Natural killer cell (primary cell): ENCODE data around the gene CDK7. TPM values are rescaled to one million over a fixed set of nuclear protein-coding genes. Genes with fewer than 3 reads are reported as not detected.

Experiments
- ATAC-seq, 3 donors: fragments of 150-1000 bp in 2 of 3; fragments of 200-7000 bp in 1 of 3; cut with Tn5 transposase; 1 replicate in 1 of 3; 2 replicates in 2 of 3; pipeline ENCODE4 v1.10.0; 2021; ENCODE audit warnings: mild to moderate bottlenecking in 2 of 3, moderate library complexity in 2 of 3
- DNase-seq, 2 donors: peaks; one replicate each; pipeline versions ENCODE4 v3.0.0 to v3.0.0-alpha.2; 2013 to 2021; ENCODE audit warnings: mixed read lengths in 1 of 2
- H3K27ac ChIP-seq: one replicate; pipeline ENCODE4 v1.5.1; 2013; ENCODE audit warnings: mild to moderate bottlenecking, low read length
- H3K27me3 ChIP-seq: one replicate; pipeline ENCODE4 v1.6.1; 2013; ENCODE audit warnings: low read length; ENCODE audit not compliant: control insufficient read depth, insufficient read depth
- H3K36me3 ChIP-seq: one replicate; pipeline ENCODE4 v1.6.1; 2013; ENCODE audit warnings: low read length; ENCODE audit not compliant: control insufficient read depth, insufficient read depth
- H3K4me1 ChIP-seq: one replicate; pipeline ENCODE4 v1.6.1; 2013; ENCODE audit warnings: low read length; ENCODE audit not compliant: control insufficient read depth, insufficient read depth
- H3K4me3 ChIP-seq: one replicate; pipeline ENCODE4 v1.5.1; 2013; ENCODE audit warnings: low read length
- H3K9me3 ChIP-seq: one replicate; pipeline ENCODE4 v1.6.1; 2013; ENCODE audit warnings: low read length; ENCODE audit not compliant: control insufficient read depth, insufficient read depth
- H3K27ac Mint-ChIP-seq, 2 donors: one replicate each; pipeline ENCODE4 v1.8.0; 2022; ENCODE audit warnings: mild to moderate bottlenecking in 2 of 2, mixed read lengths in 2 of 2, moderate library complexity in 1 of 2
- H3K27me3 Mint-ChIP-seq, 2 donors: one replicate each; pipeline ENCODE4 v1.8.0; 2022; ENCODE audit warnings: low read depth in 2 of 2, mixed read lengths in 2 of 2
- H3K36me3 Mint-ChIP-seq: one replicate; pipeline ENCODE4 v1.8.0; 2022; ENCODE audit warnings: mixed read lengths
- H3K4me1 Mint-ChIP-seq, 2 donors: one replicate each; pipeline ENCODE4 v1.8.0; 2022; ENCODE audit warnings: mixed read lengths in 2 of 2
- H3K4me3 Mint-ChIP-seq: one replicate; pipeline ENCODE4 v1.8.0; 2022; ENCODE audit warnings: mild to moderate bottlenecking, moderate library complexity, mixed read lengths
- H3K9me3 Mint-ChIP-seq, 2 donors: one replicate each; pipeline ENCODE4 v1.8.0; 2022; ENCODE audit warnings: mixed read lengths in 2 of 2
- WGBS: methylation state at CpG from one replicate; pipeline ENCODE4 v1.1.7; 2013; ENCODE audit warnings: missing lambda C conversion rate; ENCODE audit not compliant: insufficient coverage; 5-methylcytosine and 5-hydroxymethylcytosine counted together
- intact Hi-C: fragments of 100-400 bp; cut with micrococcal nuclease; formaldehyde crosslinking; loops from one replicate; pipeline ENCODE4 v1.14.2; 2022
- total RNA-seq, 4 donors: library from RNA; stranded (reverse); fragments of 120-200 nt in 1 of 4; gene quantifications; one replicate each; pipeline versions ENCODE4 v1.2.3 to v1.2.4, GENCODE V29; 2013 to 2022
- TF ChIP-seq, protein P1 (sequence below): fragments of 200-600 bp; IDR thresholded peaks from one replicate; pipeline ENCODE4 v1.8.0; 2022; ENCODE audit warnings: antibody characterized with exemption

The CDK7 gene
- total RNA-seq, 3 donors from 2014 or later (not counting 1 experiment from before 2014, with no cell fraction given): 30.6 to 39.5 (median 30.8) TPM

DNA sequence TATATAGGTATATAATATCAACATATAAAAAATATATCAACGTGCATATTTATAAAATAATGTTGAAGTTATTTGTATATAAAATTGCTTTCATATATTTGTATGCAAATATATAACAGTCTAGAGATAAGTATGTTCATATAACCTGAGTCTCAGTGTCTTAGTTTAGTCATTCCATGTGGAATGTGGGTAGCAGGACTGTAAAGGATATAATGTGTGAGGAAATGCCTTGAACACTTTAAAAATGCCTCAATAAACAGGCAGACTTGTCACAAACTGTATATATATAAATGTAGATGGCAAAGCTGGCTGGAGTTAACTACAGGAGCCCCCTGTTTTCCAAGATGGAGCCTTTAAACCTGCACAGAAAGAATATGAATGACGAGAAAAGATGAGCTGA lies 49.5 kb downstream of the CDK7 start:
- no peak overlapping the region for H3K4me3 ChIP-seq
- no peak for DNase-seq
- no peak for ATAC-seq
- no peaks in the 10 kb centered on the region for H3K4me1 ChIP-seq
- H3K36me3 ChIP-seq: peaks cover 14% of the 10 kb centered on the region
- H3K4me3 Mint-ChIP-seq: no peak overlapping the region
- H3K27ac Mint-ChIP-seq: no peak overlapping the region
- no peaks in the 10 kb centered on the region for H3K9me3 Mint-ChIP-seq
- 100% methylated on average over 1 of the region's 2 CpGs for WGBS
- intact Hi-C loops: no loop called here
- TF ChIP-seq, protein P1, sequence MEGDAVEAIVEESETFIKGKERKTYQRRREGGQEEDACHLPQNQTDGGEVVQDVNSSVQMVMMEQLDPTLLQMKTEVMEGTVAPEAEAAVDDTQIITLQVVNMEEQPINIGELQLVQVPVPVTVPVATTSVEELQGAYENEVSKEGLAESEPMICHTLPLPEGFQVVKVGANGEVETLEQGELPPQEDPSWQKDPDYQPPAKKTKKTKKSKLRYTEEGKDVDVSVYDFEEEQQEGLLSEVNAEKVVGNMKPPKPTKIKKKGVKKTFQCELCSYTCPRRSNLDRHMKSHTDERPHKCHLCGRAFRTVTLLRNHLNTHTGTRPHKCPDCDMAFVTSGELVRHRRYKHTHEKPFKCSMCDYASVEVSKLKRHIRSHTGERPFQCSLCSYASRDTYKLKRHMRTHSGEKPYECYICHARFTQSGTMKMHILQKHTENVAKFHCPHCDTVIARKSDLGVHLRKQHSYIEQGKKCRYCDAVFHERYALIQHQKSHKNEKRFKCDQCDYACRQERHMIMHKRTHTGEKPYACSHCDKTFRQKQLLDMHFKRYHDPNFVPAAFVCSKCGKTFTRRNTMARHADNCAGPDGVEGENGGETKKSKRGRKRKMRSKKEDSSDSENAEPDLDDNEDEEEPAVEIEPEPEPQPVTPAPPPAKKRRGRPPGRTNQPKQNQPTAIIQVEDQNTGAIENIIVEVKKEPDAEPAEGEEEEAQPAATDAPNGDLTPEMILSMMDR: no peak
- H3K27ac ChIP-seq: no peak overlapping the region
- H3K9me3 ChIP-seq: no peaks in the 10 kb centered on the region
- H3K27me3 Mint-ChIP-seq: no peaks in the 10 kb centered on the region
- no peaks in the 10 kb centered on the region for H3K4me1 Mint-ChIP-seq
- no peaks in the 10 kb centered on the region for H3K27me3 ChIP-seq
- no peaks in the 10 kb centered on the region for H3K36me3 Mint-ChIP-seq

DNA sequence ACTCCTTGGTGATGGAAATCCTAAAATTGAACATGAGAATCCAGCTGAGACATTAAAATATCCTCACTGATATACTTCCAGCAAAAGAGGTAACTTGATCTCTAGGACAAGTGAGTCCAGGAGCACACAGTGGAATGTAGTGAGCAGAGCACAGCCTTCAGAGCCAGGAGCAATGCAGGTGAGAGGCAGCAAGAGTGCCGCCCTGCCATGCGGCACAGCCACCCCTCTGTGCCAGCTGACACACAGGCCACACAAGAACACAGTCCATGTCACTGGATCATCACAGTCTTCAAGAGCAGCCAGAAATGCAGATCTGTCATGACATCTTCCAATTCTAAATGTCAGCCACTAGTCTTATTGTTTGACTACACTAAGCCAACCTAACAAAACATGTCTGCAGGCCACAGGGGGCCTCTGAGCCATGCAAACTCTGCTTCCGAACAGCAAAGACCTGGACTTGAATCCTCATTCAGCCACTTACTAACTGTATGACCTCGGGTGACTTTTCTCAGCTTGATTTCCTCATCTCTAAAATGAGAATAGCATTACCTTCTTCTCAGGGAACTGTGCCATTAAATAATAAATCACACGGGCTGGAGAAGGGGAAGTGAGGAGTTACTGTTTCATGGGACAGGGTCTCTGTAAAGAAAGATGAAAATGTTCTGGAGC lies 50.9 kb downstream of the CDK7 start:
- TF ChIP-seq, protein P1: no peak
- Histone ChIP-seq H3K27ac (no peak overlapping the region), H3K36me3 (peaks cover 6% of the 10 kb centered on the region), H3K4me3 (no peak overlapping the region), H3K27me3 (no peaks in the 10 kb centered on the region), H3K4me1 (no peaks in the 10 kb centered on the region), H3K9me3 (no peaks in the 10 kb centered on the region)
- intact Hi-C loops: no loop called here
- H3K27me3 Mint-ChIP-seq: no peaks in the 10 kb centered on the region
- H3K36me3 Mint-ChIP-seq: no peaks in the 10 kb centered on the region
- WGBS: 75% methylated on average over 4 of the region's 5 CpGs
- H3K27ac Mint-ChIP-seq: no peak overlapping the region
- no peaks in the 10 kb centered on the region for H3K4me1 Mint-ChIP-seq
- no peak overlapping the region for H3K4me3 Mint-ChIP-seq
- no peak for DNase-seq
- no peaks in the 10 kb centered on the region for H3K9me3 Mint-ChIP-seq
- ATAC-seq: no peak

DNA sequence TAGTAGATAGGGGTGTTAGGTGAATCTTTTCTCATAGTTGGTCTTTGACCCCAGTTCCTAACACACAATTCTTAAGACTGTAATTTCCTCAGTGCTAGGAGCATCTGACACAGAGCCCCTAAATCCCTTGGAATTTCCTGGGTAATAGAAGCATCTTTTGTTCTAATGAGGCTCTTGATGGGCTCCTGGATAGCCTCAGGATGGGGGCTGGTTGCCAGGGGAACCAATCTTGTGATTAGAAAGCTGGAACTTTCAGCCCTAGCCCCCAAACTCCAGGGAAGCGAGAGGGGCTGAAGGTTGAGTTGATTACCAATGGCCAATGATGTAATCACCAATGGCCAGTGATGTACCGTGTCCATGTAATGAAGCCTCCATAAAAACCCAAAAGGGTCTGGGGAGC lies 53.4 kb downstream of the CDK7 start:
- no peak for ATAC-seq
- 77% methylated on average over 2 of the region's 2 CpGs for WGBS
- no peaks in the 10 kb centered on the region for H3K4me1 Mint-ChIP-seq
- H3K9me3 Mint-ChIP-seq: no peaks in the 10 kb centered on the region
- H3K9me3 ChIP-seq: no peaks in the 10 kb centered on the region
- no peaks in the 10 kb centered on the region for H3K27me3 Mint-ChIP-seq
- intact Hi-C loops: no loop called here
- H3K36me3 ChIP-seq: peaks cover 2% of the 10 kb centered on the region
- no peak overlapping the region for H3K27ac ChIP-seq
- H3K4me1 ChIP-seq: no peaks in the 10 kb centered on the region
- no peak overlapping the region for H3K27ac Mint-ChIP-seq
- TF ChIP-seq, protein P1: no peak
- H3K4me3 ChIP-seq: no peak overlapping the region
- H3K27me3 ChIP-seq: no peaks in the 10 kb centered on the region
- H3K4me3 Mint-ChIP-seq: no peak overlapping the region
- no peak for DNase-seq
- no peaks in the 10 kb centered on the region for H3K36me3 Mint-ChIP-seq

DNA sequence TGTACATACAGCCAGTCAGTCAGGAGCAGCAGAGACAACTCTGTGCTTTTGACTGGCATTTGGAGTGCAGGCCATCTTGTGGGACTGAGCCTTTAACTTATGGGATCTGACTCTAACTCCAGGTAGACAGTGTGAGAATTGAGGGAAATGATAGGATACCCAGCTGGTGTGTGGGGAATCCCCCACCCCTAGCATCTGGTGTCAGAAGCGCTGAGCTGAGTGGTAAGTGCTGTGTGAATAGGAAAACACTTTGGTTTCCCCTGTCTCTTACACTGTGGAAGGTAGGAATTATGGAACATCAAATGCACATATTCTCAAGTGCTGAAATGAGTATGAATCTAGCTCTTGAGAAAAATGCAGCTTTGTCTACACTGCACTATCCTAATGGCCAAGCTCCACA lies 54.0 kb downstream of the CDK7 start:
- DNase-seq (no peak), ATAC-seq (no peak)
- no peaks in the 10 kb centered on the region for H3K4me1 ChIP-seq
- Mint-ChIP-seq H3K36me3 (no peaks in the 10 kb centered on the region), H3K27me3 (no peaks in the 10 kb centered on the region), H3K4me3 (no peak overlapping the region), H3K4me1 (no peaks in the 10 kb centered on the region), H3K9me3 (no peaks in the 10 kb centered on the region), H3K27ac (no peak overlapping the region)
- no peak overlapping the region for H3K27ac ChIP-seq
- no peaks in the 10 kb centered on the region for H3K9me3 ChIP-seq
- TF ChIP-seq, protein P1: no peak
- intact Hi-C loops: no loop called here
- WGBS: no CpG with 5 or more reads among the region's 1 CpG
- peaks cover 2% of the 10 kb centered on the region for H3K36me3 ChIP-seq
- no peaks in the 10 kb centered on the region for H3K27me3 ChIP-seq
- H3K4me3 ChIP-seq: no peak overlapping the region
